ENCODE measurements around the gene MAP3K21.
A peak's percentile ranks its signal among the peaks of the same experiment; 100 is the strongest.

The MAP3K21 gene

GRCh38 chr1:233327651-233328141 lies at the start of gene MAP3K21:
TSS of gene MAP3K21 (plus strand) at chr1:233327724. CDS start at chr1:233328029, 305 bp downstream.
- DNase-seq: no peak

GRCh38 chr1:233278631-233279030 lies 48.9 kb upstream of the MAP3K21 start:
- no peak for DNase-seq

GRCh38 chr1:233279971-233280370 lies 47.6 kb upstream of the MAP3K21 start:
- DNase-seq: no peak

- DNase-seq: no peak
Observed at GRCh38 chr1:233281711-233282581, 45.6 kb upstream of the MAP3K21 start.

GRCh38 chr1:233282582-233282886 lies 45.0 kb upstream of the MAP3K21 start:
- DNase-seq: no peak

- DNase-seq: no peak
Observed at GRCh38 chr1:233289676-233290075, 37.8 kb upstream of the MAP3K21 start.

- no peak for DNase-seq
Observed at GRCh38 chr1:233290396-233291034, 37.0 kb upstream of the MAP3K21 start.

- no peak for DNase-seq
Observed at GRCh38 chr1:233293556-233294446, 33.7 kb upstream of the MAP3K21 start.

- DNase-seq: peak; percentile 23
Observed at GRCh38 chr1:233294913-233295236, 32.6 kb upstream of the MAP3K21 start.

- DNase-seq: peak; percentile 81
Observed at GRCh38 chr1:233295237-233295974, 32.1 kb upstream of the MAP3K21 start, which contains the start of gene PCNX2. TSS of gene PCNX2 (minus strand) at chr1:233295725. CDS start at chr1:233295478, 247 bp downstream.

GRCh38 chr1:233295975-233296322 lies 31.6 kb upstream of the MAP3K21 start:
- no peak for DNase-seq

- no peak for DNase-seq
Observed at GRCh38 chr1:233299450-233299849, 28.1 kb upstream of the MAP3K21 start.

GRCh38 chr1:233300326-233300725 lies 27.2 kb upstream of the MAP3K21 start:
- no peak for DNase-seq

- DNase-seq: peak; percentile 68
Observed at GRCh38 chr1:233304489-233305102, 22.9 kb upstream of the MAP3K21 start.

- DNase-seq: no peak
Observed at GRCh38 chr1:233313434-233314155, 13.9 kb upstream of the MAP3K21 start.

- no peak for DNase-seq
Observed at GRCh38 chr1:233315718-233316301, 11.7 kb upstream of the MAP3K21 start.

GRCh38 chr1:233316473-233316872 lies 11.1 kb upstream of the MAP3K21 start:
- DNase-seq: no peak

- peak; percentile 37 for DNase-seq
Observed at GRCh38 chr1:233319272-233319671, 8.3 kb upstream of the MAP3K21 start.

GRCh38 chr1:233320023-233320422 lies 7.5 kb upstream of the MAP3K21 start:
- no peak for DNase-seq

GRCh38 chr1:233323718-233324117 lies 3.8 kb upstream of the MAP3K21 start:
- DNase-seq: no peak

GRCh38 chr1:233326319-233326718 lies 1.2 kb upstream of the MAP3K21 start:
- DNase-seq: no peak

Data from NCI-H1436 (cell line).